ENCODE results near the gene FAM162A. TPM values are rescaled to one million over a fixed set of nuclear protein-coding genes. Genes with fewer than 3 reads are reported as not detected.

Gene FAM162A
- total RNA-seq, 1 experiment from 2014 or later, result 83.9 TPM

- Mint-ChIP-seq H3K27ac (peak within 1 kb of the TSS; percentile 95), H3K4me1 (peaks cover 17% of the 10 kb centered on the region), H3K36me3 (no peaks in the 10 kb centered on the region), H3K9me3 (no peaks in the 10 kb centered on the region), H3K4me3 (peak within 1 kb of the TSS; percentile 95), H3K27me3 (ENCODE audit: low read depth) (no peaks in the 10 kb centered on the region)
- ATAC-seq (peak; percentile 88), DNase-seq (ENCODE audit: low spot score) (peak; percentile 98)
- CTCF ChIA-PET, result interaction anchor here (0.7 to 3.0 kb wide), 6 partner anchors 17 to 285 kb away, joined by 3 to 16 read pairs (median 8); partner anchors contain the start of genes FAM162A and PARP14
- POLR2A ChIA-PET, result interaction anchor here (0.8 to 2.2 kb wide), 4 partner anchors 23 to 99 kb away, joined by 3 to 18 read pairs (median 4); partner anchors contain the start of genes FAM162A, KPNA1 and MIX23
- TF ChIP-seq CDX4 (CRISPR knock-in tag; IDR thresholded peaks at IDR 0.05; ENCODE audit: borderline replicate concordance) (no peak), E2F4 (CRISPR knock-in tag; IDR thresholded peaks at IDR 0.05; ENCODE audit: borderline replicate concordance, low read depth) (no peak), USF1 (CRISPR knock-in tag; IDR thresholded peaks at IDR 0.05) (peak; percentile 45; the same call in 1 of the 2 replicates), ARID4B (CRISPR knock-in tag; IDR thresholded peaks at IDR 0.05; ENCODE audit: borderline replicate concordance) (0 out of 2 replicates have a peak, but pooled peaks have one; percentile 60), ZNF138 (CRISPR knock-in tag; conservative IDR thresholded peaks at IDR 0.05) (no peak), ELF4 (CRISPR knock-in tag; IDR thresholded peaks at IDR 0.05; ENCODE audit: low read depth) (no peak), IRF1 (CRISPR knock-in tag; IDR thresholded peaks at IDR 0.05) (0 out of 2 replicates have a peak, but pooled peaks have one; percentile 46), NFYB (CRISPR knock-in tag; conservative IDR thresholded peaks at IDR 0.05; ENCODE audit: low read depth) (peak; percentile 44), JUN (CRISPR knock-in tag; IDR thresholded peaks at IDR 0.05) (peak; percentile 58; the same call in 1 of the 2 replicates), E2F5 (CRISPR knock-in tag; IDR thresholded peaks at IDR 0.05) (0 out of 2 replicates have a peak, but pooled peaks have one; percentile 41), TEAD1 (CRISPR knock-in tag; IDR thresholded peaks at IDR 0.05) (peak; percentile 16; the same call in 1 of the 2 replicates), USF2 (CRISPR knock-in tag; IDR thresholded peaks at IDR 0.05) (no peak), GABPB1 (CRISPR knock-in tag; IDR thresholded peaks at IDR 0.05) (no peak), CREM (CRISPR knock-in tag; IDR thresholded peaks at IDR 0.05) (peak; percentile 84; the same call in 1 of the 2 replicates), CREB1 (CRISPR knock-in tag; IDR thresholded peaks at IDR 0.05) (0 out of 2 replicates have a peak, but pooled peaks have one; percentile 53), ETV6 (CRISPR knock-in tag; IDR thresholded peaks at IDR 0.05) (0 out of 2 replicates have a peak, but pooled peaks have one; percentile 40), MYBL2 (CRISPR knock-in tag; IDR thresholded peaks at IDR 0.05) (peak; percentile 62; the same call in 1 of the 2 replicates), ZNF219 (CRISPR knock-in tag; IDR thresholded peaks at IDR 0.05; ENCODE audit: borderline replicate concordance) (no peak), ZNF425 (CRISPR knock-in tag; conservative IDR thresholded peaks at IDR 0.05) (no peak), ATF3 (CRISPR knock-in tag; conservative IDR thresholded peaks at IDR 0.05) (no peak)
These were observed 32.0 kb downstream of the FAM162A start, which contains the start of gene WDR5B for GRCh38 chr3:122415762-122416654. Gene WDR5B, minus strand, starts transcription at chr3:122416062. Its CDS starts 534 bp downstream, at chr3:122415528.

Data from WTC11 (cell line).